ENCODE data around the gene TMUB2. TPM values are rescaled to one million over a fixed set of nuclear protein-coding genes. Genes with fewer than 3 reads are reported as not detected.
"Not testable (repeated sequence)": the region's sequence is repeated elsewhere in the genome, so short reads cannot be mapped to it uniquely, and the experiment has no call there.

The TMUB2 gene
- total RNA-seq = 10 to 100 TPM; 19.8 to 66.6 (median 52.7) TPM

DNA sequence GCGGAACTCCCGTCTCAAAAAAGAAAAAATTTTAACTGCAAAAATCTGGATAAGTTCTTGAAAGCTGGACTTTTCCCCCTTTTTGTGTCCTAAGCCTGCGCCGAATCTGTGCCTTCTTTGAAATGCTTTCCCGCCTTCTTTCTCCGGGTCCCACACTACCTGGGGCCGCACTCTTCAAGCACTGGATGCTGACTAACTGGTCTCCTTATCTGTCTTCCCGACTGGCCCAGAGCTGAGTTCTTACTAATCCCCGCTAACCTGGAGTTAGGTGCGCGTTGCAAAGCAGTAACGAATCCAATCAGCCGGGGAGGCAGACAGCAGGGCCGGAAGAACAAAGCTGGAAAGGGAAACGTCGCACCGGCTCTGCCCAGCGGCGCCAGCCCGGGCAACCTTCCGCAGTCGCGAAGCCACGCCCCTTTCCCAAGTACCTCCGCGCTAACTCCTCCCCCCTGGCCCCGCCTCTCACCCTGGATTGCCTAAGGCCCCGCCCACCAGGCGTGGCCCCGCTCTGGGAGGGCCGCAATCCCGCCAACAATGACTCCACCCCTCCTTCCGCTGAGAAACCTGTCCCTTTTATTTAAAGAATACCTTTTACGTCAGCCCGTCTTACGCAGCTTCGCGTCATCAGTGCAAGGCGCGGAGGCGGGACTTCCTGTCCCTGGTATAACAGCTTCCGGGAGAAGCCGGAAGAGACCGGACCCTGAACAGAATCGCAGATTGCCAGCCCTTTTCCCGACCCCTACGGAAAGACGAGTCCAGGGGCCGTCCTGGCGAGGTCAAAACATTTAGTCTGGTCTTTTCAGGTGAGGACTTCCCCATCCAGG is at the start of gene TMUB2:
TMUB2 (plus strand) TSS at position 666 of the 824 bp plus-strand sequence. CDS start 737 bp downstream, outside the sequence.
- peaks cover 0 to 26% (median 19%) of the 10 kb centered on the region in 4 donors for H3K4me1 ChIP-seq
- H3K36me3 ChIP-seq = peaks cover 0 to 34% (median 0%) of the 10 kb centered on the region in 3 donors
- peak; percentile 100 for DNase-seq
- peak within 1 kb of the TSS; percentile 62 to 94 (median 83) for H3K4me3 ChIP-seq
- H3K27me3 ChIP-seq = no peaks in the 10 kb centered on the region
- peak within 1 kb of the TSS; percentile 95 to 99 (median 98) for H3K27ac ChIP-seq
- H3K9me3 ChIP-seq = no peaks in the 10 kb centered on the region
- peak; percentile 82 to 91 for TF ChIP-seq POLR2A (IDR thresholded peaks at IDR 0.05)
- TF ChIP-seq, protein P1, sequence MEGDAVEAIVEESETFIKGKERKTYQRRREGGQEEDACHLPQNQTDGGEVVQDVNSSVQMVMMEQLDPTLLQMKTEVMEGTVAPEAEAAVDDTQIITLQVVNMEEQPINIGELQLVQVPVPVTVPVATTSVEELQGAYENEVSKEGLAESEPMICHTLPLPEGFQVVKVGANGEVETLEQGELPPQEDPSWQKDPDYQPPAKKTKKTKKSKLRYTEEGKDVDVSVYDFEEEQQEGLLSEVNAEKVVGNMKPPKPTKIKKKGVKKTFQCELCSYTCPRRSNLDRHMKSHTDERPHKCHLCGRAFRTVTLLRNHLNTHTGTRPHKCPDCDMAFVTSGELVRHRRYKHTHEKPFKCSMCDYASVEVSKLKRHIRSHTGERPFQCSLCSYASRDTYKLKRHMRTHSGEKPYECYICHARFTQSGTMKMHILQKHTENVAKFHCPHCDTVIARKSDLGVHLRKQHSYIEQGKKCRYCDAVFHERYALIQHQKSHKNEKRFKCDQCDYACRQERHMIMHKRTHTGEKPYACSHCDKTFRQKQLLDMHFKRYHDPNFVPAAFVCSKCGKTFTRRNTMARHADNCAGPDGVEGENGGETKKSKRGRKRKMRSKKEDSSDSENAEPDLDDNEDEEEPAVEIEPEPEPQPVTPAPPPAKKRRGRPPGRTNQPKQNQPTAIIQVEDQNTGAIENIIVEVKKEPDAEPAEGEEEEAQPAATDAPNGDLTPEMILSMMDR (IDR thresholded peaks at IDR 0.05) = no peak

DNA sequence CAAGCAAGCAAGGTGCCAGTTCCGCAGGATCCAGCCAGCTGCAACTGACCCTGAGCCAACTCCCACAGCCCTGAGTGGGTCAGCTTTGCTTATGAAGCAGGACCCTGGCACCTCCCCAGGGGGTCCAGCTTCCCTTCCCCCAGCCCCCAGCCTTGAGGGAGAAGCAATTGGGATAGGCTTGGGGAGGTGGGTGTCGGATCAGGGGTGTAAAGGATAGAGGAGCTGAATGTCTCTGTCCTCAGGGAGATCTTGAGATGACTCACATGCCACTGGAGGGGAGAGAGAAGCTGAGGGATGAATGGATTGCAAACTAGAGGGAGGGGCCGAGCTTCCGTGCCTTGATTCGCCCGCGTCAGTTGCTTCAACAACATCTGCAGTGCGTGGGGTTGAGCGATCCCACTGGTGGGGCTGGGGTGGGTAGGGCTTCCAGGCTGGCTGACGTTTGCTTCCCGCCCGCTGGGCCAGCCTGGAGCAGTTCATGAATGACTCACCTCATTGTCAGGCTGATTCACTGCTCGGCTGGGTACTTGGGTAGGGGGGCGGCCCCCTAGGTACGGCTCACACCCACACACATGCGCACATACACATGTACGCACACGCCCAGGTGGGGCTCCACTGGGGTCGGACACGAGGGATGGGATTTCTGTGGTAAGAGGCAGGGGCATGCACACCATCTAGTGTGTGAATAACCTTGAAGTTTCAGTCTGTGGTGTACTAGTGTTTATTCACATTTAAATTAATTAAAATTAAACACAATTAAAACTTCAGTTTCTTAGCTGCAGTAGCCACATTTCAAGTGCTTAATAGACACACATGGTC is 48.7 kb upstream of the TMUB2 start:
- TF ChIP-seq POLR2A (IDR thresholded peaks at IDR 0.05) = no peak
- TF ChIP-seq, protein P1 (IDR thresholded peaks at IDR 0.05) = no peak
- Histone ChIP-seq H3K36me3 (no peaks in the 10 kb centered on the region), H3K9me3 (no peaks in the 10 kb centered on the region), H3K27me3 (no peaks in the 10 kb centered on the region), H3K4me3 (no peak overlapping the region), H3K27ac (peak overlapping the region in 2 of 4 donors; percentile 54 to 59), H3K4me1 (peaks cover 0 to 20% (median 2%) of the 10 kb centered on the region in 4 donors)
- DNase-seq = peak; percentile 27 to 84 (median 73)

DNA sequence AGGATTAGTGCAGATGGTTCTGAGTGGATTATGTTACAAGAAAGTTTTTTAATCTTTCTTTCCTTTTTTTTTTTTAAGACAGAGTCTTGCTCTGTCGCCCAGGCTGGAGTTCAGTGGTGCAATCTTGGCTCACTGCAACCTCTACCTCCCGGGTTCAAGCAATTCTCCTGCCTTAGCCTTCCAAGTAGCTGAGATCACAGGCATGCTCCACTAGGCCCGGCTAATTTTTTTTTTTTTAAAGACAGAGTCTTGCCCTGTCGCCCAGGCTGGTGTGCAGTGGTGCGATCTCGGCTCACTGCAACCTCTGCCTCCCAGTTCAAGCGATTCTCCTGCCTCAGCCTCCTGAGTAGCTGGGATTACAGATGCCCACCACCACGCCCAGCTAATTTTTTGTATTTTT is 42.9 kb upstream of the TMUB2 start:
- not testable (repeated sequence) for H3K4me1 ChIP-seq, H3K27ac ChIP-seq, H3K9me3 ChIP-seq

DNA sequence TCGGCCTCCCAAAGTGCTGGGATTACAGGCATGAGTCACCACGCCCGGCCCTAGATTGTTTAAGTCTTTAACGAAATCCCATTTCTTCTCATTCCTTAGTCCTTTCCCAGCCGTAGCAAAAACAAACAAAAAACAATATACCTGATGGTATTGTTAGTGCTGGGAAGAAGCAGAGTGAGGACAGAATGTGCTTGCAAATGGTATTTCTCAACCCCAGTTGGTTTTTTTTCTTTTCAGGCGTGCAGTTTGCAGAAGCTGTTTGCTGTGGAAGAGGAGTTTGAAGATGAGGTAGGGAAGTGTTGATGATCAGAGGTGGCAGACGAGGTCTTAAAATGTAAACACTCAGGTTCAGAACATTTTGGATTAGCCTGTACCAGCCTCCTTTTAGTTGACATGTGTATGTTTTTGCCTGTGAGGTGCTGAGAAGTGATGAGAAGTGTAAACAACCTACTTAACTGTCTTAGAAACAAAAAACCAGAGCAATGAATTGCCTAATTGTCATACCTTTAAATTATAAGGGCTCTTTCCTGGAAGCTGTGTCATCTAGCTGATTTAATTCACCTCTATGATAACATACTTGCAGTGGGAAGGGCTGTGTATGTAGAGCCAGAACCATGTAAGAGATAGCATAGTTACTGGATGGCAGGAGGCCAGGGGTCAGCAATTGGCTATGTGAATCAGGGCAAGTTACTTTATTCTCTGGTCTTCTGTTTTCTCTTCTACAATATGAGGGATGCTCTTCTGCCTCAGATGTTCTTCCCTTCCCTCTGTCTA is 41.6 kb upstream of the TMUB2 start:
- DNase-seq = no peak
- no peak for TF ChIP-seq POLR2A (IDR thresholded peaks at IDR 0.05)
- TF ChIP-seq, protein P1 (IDR thresholded peaks at IDR 0.05) = no peak
- Histone ChIP-seq H3K4me3 (no peak overlapping the region), H3K27me3 (no peaks in the 10 kb centered on the region), H3K36me3 (no peaks in the 10 kb centered on the region), H3K9me3 (no peaks in the 10 kb centered on the region), H3K4me1 (peaks cover 0 to 9% (median 2%) of the 10 kb centered on the region in 4 donors), H3K27ac (no peak overlapping the region)

More for the DNA sequence above, 42.9 kb upstream of the TMUB2 start:
- H3K36me3 ChIP-seq, H3K4me3 ChIP-seq, H3K27me3 ChIP-seq, DNase-seq: not testable (repeated sequence)

DNA sequence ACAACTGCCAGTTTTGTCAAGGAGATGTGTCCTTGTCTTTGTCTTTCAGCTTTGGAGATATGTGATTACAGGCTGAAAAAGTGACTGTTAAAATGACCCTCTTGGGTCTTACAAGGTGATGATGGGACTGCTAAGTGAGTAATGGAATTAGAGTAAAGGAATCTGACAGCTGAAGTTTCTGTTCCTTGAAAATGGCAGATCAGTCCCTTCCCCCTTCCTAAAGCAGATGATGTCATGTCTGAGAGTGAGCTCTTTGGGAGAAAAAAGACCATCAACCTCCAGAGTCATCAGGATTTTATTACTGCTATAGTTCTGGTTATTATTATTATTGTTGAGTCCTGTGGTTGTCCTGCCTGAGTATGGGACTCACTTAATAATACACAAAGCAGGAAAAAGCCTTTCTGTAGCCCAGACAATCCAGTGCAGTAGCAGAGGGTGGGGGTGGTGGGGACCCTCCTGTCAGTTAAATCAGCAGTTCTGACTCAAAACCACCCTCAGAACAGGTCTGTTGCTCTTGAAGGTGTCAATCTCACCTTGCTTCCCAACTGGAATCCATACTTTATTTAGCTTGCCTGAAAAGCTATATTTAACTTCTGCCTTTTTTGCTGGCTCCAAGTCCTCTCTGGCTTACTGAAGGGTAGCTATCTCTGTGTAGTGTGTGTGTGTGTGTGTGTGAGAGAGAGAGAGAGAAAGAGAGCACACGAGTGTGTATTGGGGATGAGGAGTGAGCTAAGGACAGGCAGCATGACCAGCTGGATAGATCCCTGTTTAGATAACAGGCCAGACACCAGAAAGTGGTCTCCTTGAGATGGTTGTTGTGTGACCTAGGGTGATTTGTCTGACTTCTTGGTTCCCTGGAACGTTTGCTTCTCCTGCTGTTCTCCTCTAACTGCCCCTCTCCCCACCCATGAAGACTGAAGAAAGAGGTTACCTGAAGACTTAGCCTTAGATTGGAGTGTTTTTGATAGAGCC is 40.1 kb upstream of the TMUB2 start:
- DNase-seq = no peak
- no peak overlapping the region for H3K27ac ChIP-seq
- H3K4me1 ChIP-seq = peaks cover 0 to 9% (median 0%) of the 10 kb centered on the region in 4 donors
- H3K4me3 ChIP-seq = no peak overlapping the region
- no peaks in the 10 kb centered on the region for H3K9me3 ChIP-seq
- no peaks in the 10 kb centered on the region for H3K36me3 ChIP-seq
- H3K27me3 ChIP-seq = no peaks in the 10 kb centered on the region
- TF ChIP-seq, protein P1 (IDR thresholded peaks at IDR 0.05) = no peak
- TF ChIP-seq POLR2A (IDR thresholded peaks at IDR 0.05) = no peak

All from Peyer's patch (tissue), 4 donors.